GM12878 (cell line): Measurements from ENCODE around the gene LPCAT3. TPM values are rescaled to one million over a fixed set of nuclear protein-coding genes. Genes with fewer than 3 reads are reported as not detected.

Experiments used
- ATF2 ChIP-seq: IDR thresholded peaks from 2 replicates; pipeline ENCODE4 v1.6.1; 2012; ENCODE audit warnings: low read length, inconsistent platforms
- BCL3 ChIP-seq: IDR thresholded peaks from 2 replicates; pipeline ENCODE4 v1.6.1; 2011; ENCODE audit warnings: borderline replicate concordance, low read depth, mild to moderate bottlenecking, moderate library complexity, low read length; ENCODE audit not compliant: insufficient read depth, poor library complexity, severe bottlenecking
- CBFB ChIP-seq: IDR thresholded peaks from 2 replicates; pipeline ENCODE4 v1.6.1; 2016; ENCODE audit warnings: antibody characterized with exemption, low read depth
- CBX5 ChIP-seq: sonication (generic); IDR thresholded peaks from 2 replicates; pipeline ENCODE4 v1.6.1; 2016; ENCODE audit warnings: low read depth, moderate library complexity, mild to moderate bottlenecking, inconsistent platforms
- EZH2 ChIP-seq: IDR thresholded peaks from 2 replicates; pipeline ENCODE4 v1.6.1; 2012; ENCODE audit warnings: low read depth, mild to moderate bottlenecking, control low read depth, inconsistent platforms, low read length, borderline replicate concordance; ENCODE audit not compliant: control insufficient read depth
- FOS ChIP-seq: IDR thresholded peaks from 3 replicates; pipeline ENCODE4 v1.6.1; 2011; ENCODE audit warnings: borderline replicate concordance; ENCODE audit not compliant: insufficient read length; ENCODE audit errors: extremely low read depth
- IKZF2 ChIP-seq, 2 experiments: fragments of 450-650 bp; IDR thresholded peaks; 2 replicates each; pipeline ENCODE4 v1.6.1; 2017; ENCODE audit warnings: mild to moderate bottlenecking in 2 of 2, moderate library complexity in 2 of 2
- LARP7 ChIP-seq: fragments of 450-650 bp; IDR thresholded peaks from 2 replicates; pipeline ENCODE4 v1.6.1; 2017; ENCODE audit warnings: mild to moderate bottlenecking
- MXI1 ChIP-seq: fragments of 150-350 bp; IDR thresholded peaks from 2 replicates; pipeline ENCODE4 v1.6.1; 2011; ENCODE audit warnings: low read depth, mild to moderate bottlenecking, inconsistent platforms, low read length, improper control_type of control experiment
- NFIC ChIP-seq: IDR thresholded peaks from 2 replicates; pipeline ENCODE4 v1.6.1; 2012; ENCODE audit warnings: low read depth, mild to moderate bottlenecking, inconsistent platforms, low read length, moderate library complexity
- NFYA ChIP-seq: IDR thresholded peaks from 2 replicates; pipeline ENCODE4 v1.6.1; 2011; ENCODE audit warnings: low read depth, mild to moderate bottlenecking, low read length, improper control_type of control experiment, borderline replicate concordance
- NR2C2 ChIP-seq: IDR thresholded peaks from 2 replicates; pipeline ENCODE4 v1.6.1; 2011; ENCODE audit warnings: borderline replicate concordance, low read depth; ENCODE audit not compliant: control insufficient read depth, insufficient read length
- PAX5 ChIP-seq: IDR thresholded peaks from 2 replicates; pipeline ENCODE4 v1.6.1; 2011; ENCODE audit warnings: low read depth, low read length, borderline replicate concordance
- PAX8 ChIP-seq: fragments of 450-650 bp; IDR thresholded peaks from 2 replicates; pipeline ENCODE4 v1.6.1; 2017; ENCODE audit warnings: mild to moderate bottlenecking, moderate library complexity
- RAD51 ChIP-seq: fragments of 450-650 bp; IDR thresholded peaks from 2 replicates; pipeline ENCODE4 v1.6.1; 2016; ENCODE audit warnings: moderate library complexity, mild to moderate bottlenecking, inconsistent platforms
- RCOR1 ChIP-seq: conservative IDR thresholded peaks from 2 replicates; pipeline ENCODE4 v1.6.1; 2012; ENCODE audit warnings: low read depth, low read length, improper control_type of control experiment
- RUNX3 ChIP-seq: IDR thresholded peaks from 2 replicates; pipeline ENCODE4 v1.6.1; 2012; ENCODE audit warnings: low read length, inconsistent platforms
- SMAD1 ChIP-seq: fragments of 450-650 bp; IDR thresholded peaks from 2 replicates; pipeline ENCODE4 v1.6.1; 2018; ENCODE audit warnings: mild to moderate bottlenecking, low read depth; ENCODE audit not compliant: partially characterized antibody
- SMAD5 ChIP-seq: IDR thresholded peaks from 2 replicates; pipeline ENCODE4 v1.6.1; 2016; ENCODE audit warnings: antibody characterized with exemption, low read depth
- SUZ12 ChIP-seq: fragments of 200-600 bp; sonication (generic); IDR thresholded peaks from one replicate; pipeline ENCODE4 v1.6.1; 2018; ENCODE audit warnings: antibody characterized with exemption, mild to moderate bottlenecking; ENCODE audit not compliant: unreplicated experiment
- TARDBP ChIP-seq: IDR thresholded peaks from 2 replicates; pipeline ENCODE4 v1.6.1; 2016; ENCODE audit warnings: borderline replicate concordance
- WRNIP1 ChIP-seq: IDR thresholded peaks from 2 replicates; pipeline ENCODE4 v1.6.1; 2011; ENCODE audit warnings: low read depth, low read length, improper control_type of control experiment, borderline replicate concordance
- ZBTB40 ChIP-seq: fragments of 450-650 bp; IDR thresholded peaks from 2 replicates; pipeline ENCODE4 v1.6.1; 2016; ENCODE audit warnings: mild to moderate bottlenecking, moderate library complexity, borderline replicate concordance
- polyA plus RNA-seq, 11 experiments: library from polyadenylated mRNA; depleted of rRNA in 4 of 11; unstranded in 6 of 11; stranded (reverse) in 5 of 11; fragments of >200 nt; fragmentation: Nextera tagmentation in 4 of 11; fragmentation: Illumina TruSeq in 1 of 11; extraction: Ambion mirVana in 4 of 11; extraction: Trizol in 1 of 11; gene quantifications; 1 replicate in 1 of 11; 2 replicates in 10 of 11; pipeline versions ENCODE4 v1.2.1 to v1.2.3, GENCODE V29; 2011 to 2016; ENCODE audit warnings: inconsistent platforms in 2 of 11, missing spikeins in 2 of 11, low read depth in 1 of 11
- total RNA-seq, 4 experiments: library from RNA; depleted of rRNA in 3 of 4; stranded (reverse); fragments of >200 nt in 3 of 4; fragmentation: Illumina TruSeq in 1 of 4; extraction: Trizol in 1 of 4; gene quantifications; 2 replicates each; pipeline versions ENCODE4 v1.2.1 to v1.2.3, GENCODE V29; 2013 to 2021

Gene LPCAT3
- total and polyA plus RNA-seq, 10 of the 15 experiments (the other 5 are each of a cell fraction or from before 2014, with no cell fraction given) = 2.6 to 48.3 (median 23.0) TPM

- TF ChIP-seq ZBTB40 (peak; percentile 74), PAX5 (peak; percentile 83; the same call in 1 of the 2 replicates), NFYA (no peak), RAD51 (no peak), CBX5 (no peak), MXI1 (peak; percentile 96), SMAD1 (no peak), SMAD5 (peak; percentile 69; the same call in 1 of the 2 replicates), FOS (no peak), RUNX3 (no peak), ATF2 (no peak), BCL3 (peak; percentile 76), WRNIP1 (no peak), RCOR1 (0 out of 2 replicates have a peak, but pooled peaks have one; percentile 20), LARP7 (peak; percentile 90), NFIC (no peak), PAX8 (no peak), SUZ12 (no peak), IKZF2 (IDR thresholded peaks at IDR 0.05) (peak; percentile 64 to 83; a peak in 3 of 4 replicates), EZH2 (no peak), CBFB (peak; percentile 80), TARDBP (peak; percentile 82), NR2C2 (no peak)
These were observed 80.6 kb downstream of the LPCAT3 start (continued) for GRCh38 chr12:6937481-6938352.
